ENCODE results near the gene ELFN2.

ELFN2 gene

GRCh38 chr22:37343348-37343747 is 83.9 kb downstream of the ELFN2 start:
- no peak overlapping the region for H3K4me3 ChIP-seq (ENCODE audit: low read depth, low read length)
- H3K9me3 ChIP-seq (ENCODE audit: control insufficient read depth, insufficient read depth, low read depth, low read length): no peaks in the 10 kb centered on the region
- ChIA-PET POLR2A (interaction anchor here (0.6 kb wide), 1 partner anchor 37 kb away, joined by 3 read pairs; no protein-coding TSS in a partner anchor), CTCF (interaction anchor here (1.0 kb wide), 1 partner anchor 12 kb away, joined by 7 read pairs; no protein-coding TSS in a partner anchor)
- H3K4me1 ChIP-seq (ENCODE audit: control insufficient read depth, insufficient read depth, low read length): peaks cover 2% of the 10 kb centered on the region; the same call in 1 of the 2 replicates
- no peak overlapping the region for H3K27ac ChIP-seq (ENCODE audit: extremely low read depth, low read depth, low read length)
- no peak for TF ChIP-seq GLIS2 (tag by site-specific recombination; IDR thresholded peaks at IDR 0.05)
- TF ChIP-seq ZNF692 (tag by site-specific recombination; IDR thresholded peaks at IDR 0.05): no peak
- no peak for TF ChIP-seq ZNF558 (tag by site-specific recombination; IDR thresholded peaks at IDR 0.05)
- TF ChIP-seq SCRT2 (tag by site-specific recombination; IDR thresholded peaks at IDR 0.05): no peak
- no peak for TF ChIP-seq ZNF140 (tag by site-specific recombination; IDR thresholded peaks at IDR 0.05)
- TF ChIP-seq ZNF670 (tag by site-specific recombination; IDR thresholded peaks at IDR 0.05; ENCODE audit: low read depth): no peak
- TF ChIP-seq ZFHX2 (tag by site-specific recombination; conservative IDR thresholded peaks at IDR 0.05): peak; percentile 97
- TF ChIP-seq EGR2 (tag by site-specific recombination; IDR thresholded peaks at IDR 0.05; ENCODE audit: low read depth): peak; percentile 96
- TF ChIP-seq MYNN (tag by site-specific recombination; IDR thresholded peaks at IDR 0.05; ENCODE audit: borderline replicate concordance): no peak
- no peak for TF ChIP-seq ZBTB44 (tag by site-specific recombination; IDR thresholded peaks at IDR 0.05)
- no peak for TF ChIP-seq ZNF514 (tag by site-specific recombination; IDR thresholded peaks at IDR 0.05)
- no peak for TF ChIP-seq CTCF (tag by site-specific recombination; IDR thresholded peaks at IDR 0.05)
- no peak for TF ChIP-seq ZNF521 (tag by site-specific recombination; IDR thresholded peaks at IDR 0.05)
- no peak for TF ChIP-seq SP3 (tag by site-specific recombination; IDR thresholded peaks at IDR 0.05)
- no peaks in the 10 kb centered on the region for H3K36me3 ChIP-seq (ENCODE audit: control insufficient read depth in 2 of 2, insufficient read depth in 1 of 2, low read length in 2 of 2)

- ChIA-PET POLR2A (interaction anchor here (0.6 kb wide), 1 partner anchor 323 kb away, joined by 3 read pairs; the partner anchor contains the start of genes MPST and TST), CTCF (interaction anchor here (1.0 to 1.6 kb wide), 2 partner anchors 11 to 114 kb away, joined by 3 to 7 read pairs; no protein-coding TSS in a partner anchor)
These were observed 85.2 kb downstream of the ELFN2 start for GRCh38 chr22:37342065-37342464.

More at GRCh38 chr22:37342065-37342464, 85.2 kb downstream of the ELFN2 start:
- H3K27ac ChIP-seq (ENCODE audit: extremely low read depth, low read depth, low read length): no peak overlapping the region
- no peak for TF ChIP-seq ZNF623 (tag by site-specific recombination; IDR thresholded peaks at IDR 0.05)
- TF ChIP-seq ZNF16 (tag by site-specific recombination; IDR thresholded peaks at IDR 0.05; ENCODE audit: low read depth): peak; percentile 88
- TF ChIP-seq ZNF133 (tag by site-specific recombination; IDR thresholded peaks at IDR 0.05): no peak
- peaks cover 2% of the 10 kb centered on the region; the same call in 1 of the 2 replicates for H3K4me1 ChIP-seq (ENCODE audit: control insufficient read depth, insufficient read depth, low read length)
- H3K9me3 ChIP-seq (ENCODE audit: control insufficient read depth, insufficient read depth, low read depth, low read length): no peaks in the 10 kb centered on the region
- H3K4me3 ChIP-seq (ENCODE audit: low read depth, low read length): no peak overlapping the region
- no peaks in the 10 kb centered on the region for H3K36me3 ChIP-seq (ENCODE audit: control insufficient read depth in 2 of 2, insufficient read depth in 1 of 2, low read length in 2 of 2)
